Measurements from ENCODE around the gene IFNGR2. TPM values are rescaled to one million over a fixed set of nuclear protein-coding genes. Genes with fewer than 3 reads are reported as not detected.

The IFNGR2 gene
- total and polyA plus RNA-seq, 2 of the 13 experiments (the other 11 are each of a cell fraction or from before 2014, with no cell fraction given), result 61.3 to 117 TPM

DNA sequence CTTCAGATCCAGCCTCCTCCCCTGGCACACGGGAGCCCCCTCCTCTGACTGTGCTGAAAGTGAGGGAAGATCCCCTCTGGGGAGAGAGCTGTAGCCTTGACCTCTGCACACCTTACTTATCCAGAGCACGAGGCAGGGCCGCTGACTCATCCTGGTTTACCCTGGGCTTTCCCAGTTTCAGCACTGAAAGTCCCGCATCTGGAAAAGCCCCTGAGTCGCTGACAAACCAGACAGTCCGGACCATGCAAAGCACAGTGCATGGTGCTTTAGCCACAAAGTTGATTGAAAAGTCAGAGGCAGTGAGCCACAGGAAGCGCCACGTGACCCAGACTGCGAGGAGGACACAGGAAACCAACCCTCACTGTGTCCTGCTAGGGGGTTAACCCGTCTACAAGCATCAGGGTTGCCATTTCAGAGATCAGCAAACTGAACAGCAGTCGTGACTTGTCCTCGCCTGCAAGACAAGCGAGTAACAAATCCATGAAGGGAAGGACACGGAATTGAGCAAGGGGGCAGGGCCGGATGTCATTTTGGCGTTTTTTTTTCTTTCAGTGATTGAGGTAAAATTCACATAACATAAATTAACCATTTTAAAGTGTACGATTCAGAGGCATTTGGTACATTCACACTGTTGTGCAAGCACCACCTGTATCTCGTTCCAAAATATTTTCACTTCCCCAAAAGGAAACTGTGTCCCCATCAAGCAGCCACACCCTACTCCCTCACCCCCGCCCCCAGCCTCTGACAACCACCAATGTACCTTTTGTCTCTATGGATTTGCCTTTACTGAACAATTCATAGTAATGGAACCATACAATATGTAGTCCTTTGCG lies 19.9 kb upstream of the IFNGR2 start (continued):
- TF ChIP-seq ZNF792 (CRISPR knock-in tag; IDR thresholded peaks at IDR 0.05) (no peak), XRCC5 (optimal IDR thresholded peaks at IDR 0.05; ENCODE audit: low read length) (peak; percentile 59), SAP130 (CRISPR knock-in tag; IDR thresholded peaks at IDR 0.05; ENCODE audit: low read depth) (peak; percentile 95), HOXA5 (CRISPR knock-in tag; IDR thresholded peaks at IDR 0.05) (peak; percentile 33; the same call in 1 of the 2 replicates), ZNF83 (CRISPR knock-in tag; IDR thresholded peaks at IDR 0.05; ENCODE audit: borderline replicate concordance) (no peak), RFX3 (CRISPR knock-in tag; IDR thresholded peaks at IDR 0.05) (no peak), THYN1 (CRISPR knock-in tag; IDR thresholded peaks at IDR 0.05; ENCODE audit: borderline replicate concordance, low read depth) (no peak), SRY (CRISPR knock-in tag; IDR thresholded peaks at IDR 0.05) (no peak), ZBTB42 (CRISPR knock-in tag; IDR thresholded peaks at IDR 0.05) (no peak), HIVEP1 (CRISPR knock-in tag; IDR thresholded peaks at IDR 0.05) (peak; percentile 99), BHLHE40 (IDR thresholded peaks at IDR 0.05; ENCODE audit: low read length) (peak; percentile 83), ZNF737 (CRISPR knock-in tag; IDR thresholded peaks at IDR 0.05; ENCODE audit: borderline replicate concordance) (no peak), ZNF563 (CRISPR knock-in tag; IDR thresholded peaks at IDR 0.05) (no peak), SOX5 (CRISPR knock-in tag; IDR thresholded peaks at IDR 0.05; ENCODE audit: borderline replicate concordance) (peak; percentile 56; the same call in 1 of the 2 replicates)
- TF ChIP-seq, protein P1, sequence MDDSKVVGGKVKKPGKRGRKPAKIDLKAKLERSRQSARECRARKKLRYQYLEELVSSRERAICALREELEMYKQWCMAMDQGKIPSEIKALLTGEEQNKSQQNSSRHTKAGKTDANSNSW (CRISPR knock-in tag; IDR thresholded peaks at IDR 0.05; ENCODE audit: borderline replicate concordance), result no peak
- TF ChIP-seq, protein P2, sequence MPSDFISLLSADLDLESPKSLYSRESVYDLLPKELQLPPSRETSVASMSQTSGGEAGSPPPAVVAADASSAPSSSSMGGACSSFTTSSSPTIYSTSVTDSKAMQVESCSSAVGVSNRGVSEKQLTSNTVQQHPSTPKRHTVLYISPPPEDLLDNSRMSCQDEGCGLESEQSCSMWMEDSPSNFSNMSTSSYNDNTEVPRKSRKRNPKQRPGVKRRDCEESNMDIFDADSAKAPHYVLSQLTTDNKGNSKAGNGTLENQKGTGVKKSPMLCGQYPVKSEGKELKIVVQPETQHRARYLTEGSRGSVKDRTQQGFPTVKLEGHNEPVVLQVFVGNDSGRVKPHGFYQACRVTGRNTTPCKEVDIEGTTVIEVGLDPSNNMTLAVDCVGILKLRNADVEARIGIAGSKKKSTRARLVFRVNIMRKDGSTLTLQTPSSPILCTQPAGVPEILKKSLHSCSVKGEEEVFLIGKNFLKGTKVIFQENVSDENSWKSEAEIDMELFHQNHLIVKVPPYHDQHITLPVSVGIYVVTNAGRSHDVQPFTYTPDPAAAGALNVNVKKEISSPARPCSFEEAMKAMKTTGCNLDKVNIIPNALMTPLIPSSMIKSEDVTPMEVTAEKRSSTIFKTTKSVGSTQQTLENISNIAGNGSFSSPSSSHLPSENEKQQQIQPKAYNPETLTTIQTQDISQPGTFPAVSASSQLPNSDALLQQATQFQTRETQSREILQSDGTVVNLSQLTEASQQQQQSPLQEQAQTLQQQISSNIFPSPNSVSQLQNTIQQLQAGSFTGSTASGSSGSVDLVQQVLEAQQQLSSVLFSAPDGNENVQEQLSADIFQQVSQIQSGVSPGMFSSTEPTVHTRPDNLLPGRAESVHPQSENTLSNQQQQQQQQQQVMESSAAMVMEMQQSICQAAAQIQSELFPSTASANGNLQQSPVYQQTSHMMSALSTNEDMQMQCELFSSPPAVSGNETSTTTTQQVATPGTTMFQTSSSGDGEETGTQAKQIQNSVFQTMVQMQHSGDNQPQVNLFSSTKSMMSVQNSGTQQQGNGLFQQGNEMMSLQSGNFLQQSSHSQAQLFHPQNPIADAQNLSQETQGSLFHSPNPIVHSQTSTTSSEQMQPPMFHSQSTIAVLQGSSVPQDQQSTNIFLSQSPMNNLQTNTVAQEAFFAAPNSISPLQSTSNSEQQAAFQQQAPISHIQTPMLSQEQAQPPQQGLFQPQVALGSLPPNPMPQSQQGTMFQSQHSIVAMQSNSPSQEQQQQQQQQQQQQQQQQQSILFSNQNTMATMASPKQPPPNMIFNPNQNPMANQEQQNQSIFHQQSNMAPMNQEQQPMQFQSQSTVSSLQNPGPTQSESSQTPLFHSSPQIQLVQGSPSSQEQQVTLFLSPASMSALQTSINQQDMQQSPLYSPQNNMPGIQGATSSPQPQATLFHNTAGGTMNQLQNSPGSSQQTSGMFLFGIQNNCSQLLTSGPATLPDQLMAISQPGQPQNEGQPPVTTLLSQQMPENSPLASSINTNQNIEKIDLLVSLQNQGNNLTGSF (CRISPR knock-in tag; IDR thresholded peaks at IDR 0.05), result no peak
- TF ChIP-seq, protein P3, sequence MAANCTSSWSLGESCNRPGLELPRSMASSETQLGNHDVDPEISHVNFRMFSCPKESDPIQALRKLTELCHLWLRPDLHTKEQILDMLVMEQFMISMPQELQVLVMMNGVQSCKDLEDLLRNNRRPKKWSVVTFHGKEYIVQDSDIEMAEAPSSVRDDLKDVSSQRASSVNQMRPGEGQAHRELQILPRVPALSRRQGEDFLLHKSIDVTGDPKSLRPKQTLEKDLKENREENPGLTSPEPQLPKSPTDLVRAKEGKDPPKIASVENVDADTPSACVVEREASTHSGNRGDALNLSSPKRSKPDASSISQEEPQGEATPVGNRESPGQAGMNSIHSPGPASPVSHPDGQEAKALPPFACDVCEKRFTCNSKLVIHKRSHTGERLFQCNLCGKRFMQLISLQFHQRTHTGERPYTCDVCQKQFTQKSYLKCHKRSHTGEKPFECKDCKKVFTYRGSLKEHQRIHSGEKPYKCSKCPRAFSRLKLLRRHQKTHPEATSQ (CRISPR knock-in tag; IDR thresholded peaks at IDR 0.05; ENCODE audit: borderline replicate concordance), result no peak

Measured in HepG2 (cell line).